Myocyte (in vitro differentiated cells): ENCODE measurements around the gene FBXO45. TPM values are rescaled to one million over a fixed set of nuclear protein-coding genes. Genes with fewer than 3 reads are reported as not detected.
A peak's percentile ranks its signal among the peaks of the same experiment; 100 is the strongest.
"Not testable (repeated sequence)": the region's sequence is repeated elsewhere in the genome, so short reads cannot be mapped to it uniquely, and the experiment has no call there.

Experiments
- DNase-seq: peaks from one replicate; pipeline ENCODE4 v3.0.0-alpha.2; 2012; ENCODE audit warnings: low read depth
- total RNA-seq: library from RNA; depleted of rRNA; stranded (reverse); fragments of >200 nt; gene quantifications from 2 replicates; pipeline ENCODE4 v1.2.3, GENCODE V29; 2014

The FBXO45 gene
- total RNA-seq, 1 donor from 2014 or later = 9.5 TPM

GRCh38 chr3:196615234-196615633 is 46.8 kb downstream of the FBXO45 start:
- not testable (repeated sequence) for DNase-seq

GRCh38 chr3:196617256-196617655 is 48.8 kb downstream of the FBXO45 start:
- DNase-seq = no peak

DNA sequence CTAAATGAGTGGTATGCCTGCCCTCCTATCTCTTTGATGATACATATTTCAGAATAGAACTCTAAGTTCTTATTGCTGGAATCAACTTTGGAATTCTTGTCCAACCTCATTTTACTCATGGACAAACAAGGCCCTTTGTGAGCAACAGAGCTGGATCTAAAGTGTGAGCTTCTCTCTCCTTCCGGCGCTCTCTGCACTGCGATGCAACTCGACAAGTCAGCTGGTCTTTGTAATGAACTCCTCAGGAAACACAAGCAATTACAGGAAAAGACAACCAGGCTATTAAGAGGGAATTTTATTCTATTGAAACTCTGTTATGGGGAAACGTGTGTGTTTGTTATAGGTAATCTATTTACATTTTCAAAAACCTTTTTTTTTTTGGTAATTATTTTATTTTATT is 50.8 kb downstream of the FBXO45 start:
- DNase-seq = no peak

DNA sequence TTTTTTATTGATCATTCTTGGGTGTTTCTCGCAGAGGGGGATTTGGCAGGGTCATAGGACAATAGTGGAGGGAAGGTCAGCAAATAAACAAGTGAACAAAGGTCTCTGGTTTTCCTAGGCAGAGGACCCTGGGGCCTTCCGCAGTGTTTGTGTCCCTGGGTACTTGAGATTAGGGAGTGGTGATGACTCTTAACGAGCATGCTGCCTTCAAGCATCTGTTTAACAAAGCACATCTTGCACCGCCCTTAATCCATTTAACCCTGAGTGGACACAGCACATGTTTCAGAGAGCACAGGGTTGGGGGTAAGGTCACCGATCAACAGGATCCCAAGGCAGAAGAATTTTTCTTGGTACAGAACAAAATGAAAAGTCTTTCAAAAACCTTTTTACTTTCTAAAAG is 51.2 kb downstream of the FBXO45 start:
- DNase-seq = not testable (repeated sequence)

- DNase-seq = no peak
Measured at GRCh38 chr3:196620161-196620604, 51.7 kb downstream of the FBXO45 start.

DNA sequence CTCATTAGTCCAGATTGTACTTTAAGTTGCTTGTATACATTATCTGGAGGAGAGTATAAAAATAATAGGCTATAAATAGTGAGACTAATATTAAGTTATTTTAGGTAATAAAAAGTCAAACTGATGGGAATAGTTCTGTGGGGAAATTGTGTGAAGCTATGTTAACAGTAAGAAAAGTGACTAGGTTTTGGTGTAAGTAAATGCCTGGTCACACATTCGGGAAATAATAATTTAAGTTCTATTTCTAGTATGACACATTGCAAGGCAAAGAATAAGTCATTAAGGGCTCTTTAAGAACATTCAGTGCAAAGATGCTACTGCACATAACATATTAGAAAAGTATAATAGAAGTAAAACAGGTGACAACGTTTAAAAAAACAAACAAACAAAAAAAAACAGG is 52.2 kb downstream of the FBXO45 start:
- no peak for DNase-seq

DNA sequence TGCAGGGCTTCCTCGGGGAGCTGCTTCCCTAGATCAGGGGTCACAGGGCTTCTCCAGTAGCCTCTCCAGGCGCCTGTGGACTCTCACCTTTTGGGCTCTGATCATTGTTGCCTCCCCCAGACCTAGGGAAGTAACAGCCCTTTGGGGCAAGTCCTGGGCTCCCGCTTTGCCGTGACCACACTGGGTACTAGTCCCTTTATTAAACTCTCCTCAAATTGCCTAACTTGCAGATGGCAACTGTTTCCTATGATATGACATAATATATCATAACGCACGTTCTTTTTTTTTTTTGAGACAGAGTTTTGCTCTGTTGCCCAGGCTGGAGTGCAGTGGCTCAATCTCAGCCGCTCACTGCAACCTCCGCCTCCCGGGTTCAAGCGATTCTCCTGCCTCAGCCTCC is 53.2 kb downstream of the FBXO45 start:
- DNase-seq = no peak

GRCh38 chr3:196624067-196624790 is 55.8 kb downstream of the FBXO45 start:
- no peak for DNase-seq

GRCh38 chr3:196624907-196625306 is 56.4 kb downstream of the FBXO45 start:
- no peak for DNase-seq

DNA sequence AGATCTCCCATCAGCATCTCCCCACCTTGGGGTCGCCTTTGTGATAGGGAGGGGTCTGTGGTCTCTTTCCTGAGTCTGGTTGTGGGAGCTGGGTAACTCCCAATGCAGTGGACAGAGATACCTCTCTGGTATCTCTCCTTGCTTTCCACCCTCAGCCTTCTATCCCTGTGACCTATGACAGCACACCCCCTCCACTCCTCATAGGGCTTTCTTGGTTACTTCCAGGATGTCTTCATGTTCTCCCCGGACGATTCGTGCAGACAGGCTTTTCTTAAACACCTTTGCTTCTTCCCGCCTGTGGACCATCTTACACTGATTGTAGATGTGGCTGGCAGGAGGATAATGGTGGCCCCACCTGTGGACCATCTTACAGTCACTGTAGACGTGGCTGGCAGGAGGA is 56.9 kb downstream of the FBXO45 start:
- DNase-seq = no peak

DNA sequence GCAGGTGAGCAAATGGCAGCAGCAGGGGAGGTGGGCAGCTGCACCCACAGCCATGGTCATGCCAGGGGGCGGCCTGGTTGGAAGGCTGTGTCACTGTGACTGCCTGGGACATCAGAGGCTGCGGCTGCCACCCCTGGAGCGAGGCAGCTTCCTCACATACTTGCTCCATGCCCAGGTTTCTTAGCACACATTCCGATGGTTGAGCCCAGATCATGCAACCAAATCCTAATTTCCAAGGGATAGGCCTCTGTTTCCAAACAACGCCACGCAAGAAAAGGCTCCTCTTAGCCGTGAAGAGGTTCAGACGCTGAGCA is 59.4 kb downstream of the FBXO45 start:
- no peak for DNase-seq

- no peak for DNase-seq
Measured at GRCh38 chr3:196629228-196629627, 60.8 kb downstream of the FBXO45 start.

DNA sequence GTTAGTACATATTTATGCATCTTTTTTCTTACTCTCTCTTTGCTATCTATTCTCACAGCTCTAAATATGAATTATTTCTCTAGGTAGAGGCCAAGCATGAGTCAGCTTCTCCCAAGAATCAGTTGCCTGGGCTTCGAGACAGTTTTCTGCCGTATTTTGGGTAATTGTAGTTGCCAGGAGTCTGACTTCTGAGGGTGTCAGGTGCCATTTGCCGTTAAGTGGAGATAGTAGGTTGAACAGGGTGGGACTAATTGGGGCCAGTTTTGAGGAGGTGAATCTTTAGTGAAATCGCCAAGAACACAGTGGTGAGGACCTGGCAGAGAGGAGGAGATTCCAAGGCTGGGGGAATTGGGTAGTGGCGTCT is 63.2 kb downstream of the FBXO45 start:
- no peak for DNase-seq

DNA sequence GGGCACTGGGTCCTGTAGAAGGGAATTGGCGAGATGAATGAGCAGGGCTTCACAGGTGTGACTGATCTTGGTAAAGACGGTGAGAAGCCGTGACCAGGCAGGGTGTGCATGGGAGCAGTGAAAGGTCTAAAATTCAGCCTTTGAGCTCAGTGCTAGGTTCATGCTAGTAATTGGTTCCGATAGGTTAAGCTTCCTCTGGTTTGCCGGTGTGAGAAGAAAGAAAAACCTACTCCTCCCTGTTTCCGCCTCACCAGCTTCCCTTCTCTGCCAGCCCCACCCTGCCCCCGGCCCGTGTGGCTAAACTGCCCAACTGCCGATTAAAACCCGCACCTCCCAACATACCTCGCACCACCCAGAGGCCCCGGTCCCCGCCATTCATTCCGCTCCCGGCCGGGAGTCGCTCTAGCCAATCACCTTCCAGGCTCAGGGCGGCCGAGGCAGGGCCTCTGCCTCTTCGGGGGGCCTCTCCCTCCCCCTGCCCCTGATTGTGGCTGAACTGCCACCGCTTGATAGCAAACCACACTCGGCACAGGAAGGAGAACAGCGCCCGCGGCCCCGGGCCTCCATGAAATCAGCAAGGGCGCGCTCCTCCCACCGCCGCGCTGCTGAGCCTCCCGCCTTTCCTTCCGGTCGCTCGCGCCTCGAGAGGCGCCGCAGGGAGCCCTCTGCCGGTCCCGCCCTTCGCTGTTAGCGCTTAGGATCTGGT is 63.7 kb downstream of the FBXO45 start:
- peak; percentile 79 for DNase-seq

DNA sequence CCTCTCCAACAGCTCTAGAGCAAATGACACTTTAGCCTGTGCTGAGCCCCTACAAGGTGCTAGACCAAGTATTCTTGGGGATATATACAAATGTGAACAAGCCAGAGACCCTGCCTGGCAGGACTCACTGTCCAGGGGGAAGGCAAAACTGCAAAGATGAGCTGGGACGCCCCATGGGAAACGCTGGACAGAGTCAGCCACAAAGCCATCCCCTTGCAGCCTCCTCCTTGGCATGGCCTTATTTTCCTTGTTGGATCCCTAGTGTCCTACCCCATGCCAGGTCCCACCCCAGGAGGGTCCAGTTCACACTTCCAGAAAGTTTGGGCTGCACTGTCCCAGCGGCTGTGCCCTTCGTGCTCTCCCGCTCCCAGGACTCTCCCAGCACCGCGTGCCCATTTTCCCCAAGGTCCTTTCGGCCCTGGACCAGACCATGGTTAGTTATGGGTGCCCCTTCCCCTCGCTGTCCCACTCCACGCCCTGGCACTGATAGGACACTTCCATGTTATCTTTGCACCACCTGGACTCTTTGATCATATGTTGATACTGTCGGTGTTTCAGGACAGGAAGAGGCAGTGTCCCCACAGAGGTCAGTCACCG is 65.2 kb downstream of the FBXO45 start:
- no peak for DNase-seq

DNA sequence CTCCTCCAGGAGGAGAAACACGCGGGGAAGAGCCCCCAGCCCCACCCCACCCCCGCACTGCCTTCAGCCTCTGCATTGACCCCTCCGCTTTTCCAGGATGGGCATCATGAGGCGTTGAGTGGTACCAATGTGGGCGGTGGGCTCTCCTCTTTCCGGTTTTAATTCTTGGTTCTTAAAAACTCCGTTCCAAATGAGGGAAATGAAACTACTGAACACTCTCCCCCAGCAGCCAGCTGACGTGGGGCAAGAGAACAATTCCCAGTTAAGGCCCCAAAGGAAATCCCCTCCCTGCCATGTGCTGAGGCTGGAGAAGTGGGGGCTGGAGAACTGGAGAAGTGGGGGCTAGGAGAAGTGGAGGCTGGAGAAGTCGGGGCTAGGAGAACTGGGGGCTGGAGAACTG is 65.8 kb downstream of the FBXO45 start:
- no peak for DNase-seq

DNA sequence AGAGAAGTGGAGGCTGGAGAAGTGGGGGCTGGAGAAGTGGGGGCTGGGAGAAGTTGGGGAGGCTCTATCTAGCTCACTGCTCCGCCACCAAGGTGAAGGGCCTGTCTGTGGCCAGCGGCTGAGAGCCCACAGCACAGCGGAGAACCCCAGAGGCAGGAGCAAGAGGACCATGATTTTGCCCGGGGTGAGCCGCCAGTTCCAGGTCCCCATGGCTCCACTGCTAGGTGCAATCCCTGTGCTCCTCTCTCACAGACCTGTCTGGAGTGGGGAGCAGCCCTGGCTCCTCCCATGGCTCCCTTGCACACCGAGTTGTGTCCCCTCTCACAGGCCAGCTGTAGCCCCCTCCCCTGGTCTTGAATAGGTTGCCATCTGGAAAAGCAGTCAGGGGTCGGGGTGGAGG is 66.4 kb downstream of the FBXO45 start:
- no peak for DNase-seq

- no peak for DNase-seq
Measured at GRCh38 chr3:196636369-196637349, 68.2 kb downstream of the FBXO45 start.

- DNase-seq = not testable (repeated sequence)
Measured at GRCh38 chr3:196637941-196638340, 69.5 kb downstream of the FBXO45 start.
